DOHH2 (cell line): ENCODE data around the gene RAD51B.

ENCODE experiments used
- EZH2phosphoT487 ChIP-seq: fragments of 200-600 bp; sonication (generic); IDR thresholded peaks from 2 replicates; pipeline ENCODE4 v1.6.1; 2017; ENCODE audit warnings: borderline replicate concordance, mild to moderate bottlenecking, antibody characterized with exemption, low read length, moderate library complexity, mixed read lengths
- TF ChIP-seq, protein P1 (sequence below): fragments of 200-600 bp; sonication (generic); IDR thresholded peaks from one replicate; pipeline ENCODE4 v1.5.1; 2014; ENCODE audit warnings: antibody characterized with exemption, mild to moderate bottlenecking, low read depth, low read length; ENCODE audit not compliant: poor library complexity, severe bottlenecking

- TF ChIP-seq, protein P1, sequence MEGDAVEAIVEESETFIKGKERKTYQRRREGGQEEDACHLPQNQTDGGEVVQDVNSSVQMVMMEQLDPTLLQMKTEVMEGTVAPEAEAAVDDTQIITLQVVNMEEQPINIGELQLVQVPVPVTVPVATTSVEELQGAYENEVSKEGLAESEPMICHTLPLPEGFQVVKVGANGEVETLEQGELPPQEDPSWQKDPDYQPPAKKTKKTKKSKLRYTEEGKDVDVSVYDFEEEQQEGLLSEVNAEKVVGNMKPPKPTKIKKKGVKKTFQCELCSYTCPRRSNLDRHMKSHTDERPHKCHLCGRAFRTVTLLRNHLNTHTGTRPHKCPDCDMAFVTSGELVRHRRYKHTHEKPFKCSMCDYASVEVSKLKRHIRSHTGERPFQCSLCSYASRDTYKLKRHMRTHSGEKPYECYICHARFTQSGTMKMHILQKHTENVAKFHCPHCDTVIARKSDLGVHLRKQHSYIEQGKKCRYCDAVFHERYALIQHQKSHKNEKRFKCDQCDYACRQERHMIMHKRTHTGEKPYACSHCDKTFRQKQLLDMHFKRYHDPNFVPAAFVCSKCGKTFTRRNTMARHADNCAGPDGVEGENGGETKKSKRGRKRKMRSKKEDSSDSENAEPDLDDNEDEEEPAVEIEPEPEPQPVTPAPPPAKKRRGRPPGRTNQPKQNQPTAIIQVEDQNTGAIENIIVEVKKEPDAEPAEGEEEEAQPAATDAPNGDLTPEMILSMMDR, result no peak
- no peak for TF ChIP-seq EZH2phosphoT487
Measured at GRCh38 chr14:68341411-68342212, 522.0 kb downstream of the RAD51B start.
